T1000 (cell line): ENCODE data around the gene STX19.
"Not testable (repeated sequence)": the region's sequence is repeated elsewhere in the genome, so short reads cannot be mapped to it uniquely, and the experiment has no call there.

Experiments used
- DNase-seq: peaks from one replicate; lab custom pipeline; 2025; ENCODE audit warnings: mixed read lengths; lab: John Stamatoyannopoulos, UW

STX19 gene

GRCh38 chr3:93973131-93974126 lies 55.0 kb downstream of the STX19 start, which contains the start of gene PROS1:
Gene PROS1, minus strand, starts transcription at chr3:93973896. Its CDS starts 147 bp downstream, at chr3:93973749.
- DNase-seq, result peak; percentile 64

GRCh38 chr3:93969997-93970396 lies 58.4 kb downstream of the STX19 start:
- DNase-seq, result no peak

- no peak for DNase-seq
These were observed 59.0 kb downstream of the STX19 start for GRCh38 chr3:93969443-93969842.

- DNase-seq, result not testable (repeated sequence)
These were observed 63.3 kb downstream of the STX19 start for GRCh38 chr3:93965106-93965505.
